GM12878 (cell line): Measurements from ENCODE around the gene PVALEF. TPM values are rescaled to one million over a fixed set of nuclear protein-coding genes. Genes with fewer than 3 reads are reported as not detected.

Experiments
- ATAC-seq: fragments of 200-7000 bp; cut with Tn5 transposase; 3 replicates; pipeline ENCODE4 v1.9.1; 2020; ENCODE audit warnings: mild to moderate bottlenecking, moderate library complexity
- BruUV-seq: library from RNA; stranded (reverse); fragments of 400-500 nt; replicated peaks from 2 replicates; lab custom pipeline; 2021; lab: Mats Ljungman, UMichigan
- CTCF ChIA-PET: fragments of 300-600 bp; sonication (Branson Sonifier 250); formaldehyde crosslinking; extraction: SDS; loops from one replicate; lab custom pipeline; 2021; ENCODE audit warnings: inconsistent platforms; lab: Yijun Ruan, JAX
- POLR2A ChIA-PET: fragments of 350-600 bp; formaldehyde crosslinking; extraction: SDS; loops from one replicate; lab custom pipeline; 2021; ENCODE audit warnings: inconsistent platforms; lab: Charles Lee
- RAD21 ChIA-PET: fragments of 300-600 bp; sonication (Branson Sonifier 250); formaldehyde crosslinking; loops from one replicate; lab custom pipeline; 2023; ENCODE audit warnings: antibody characterized with exemption; ENCODE audit not compliant: unreplicated experiment; lab: Charles Lee
- SMC1A ChIA-PET: fragments of 300-600 bp; sonication (Branson Sonifier 250); formaldehyde crosslinking; loops from one replicate; lab custom pipeline; 2023; ENCODE audit not compliant: unreplicated experiment, uncharacterized antibody; lab: Charles Lee
- DNase-seq: peaks from one replicate; pipeline ENCODE4 v3.0.0-alpha.2; 2011; ENCODE audit warnings: low read depth, low spot score
- FAIRE-seq: peaks from 3 replicates; lab custom pipeline; 2011; peaks lifted over from hg19 to GRCh38; lab: Jason Lieb, UNC
- H2AFZ ChIP-seq: 2 replicates; pipeline ENCODE4 v1.6.0; 2011; ENCODE audit warnings: low read depth, low read length, control low read depth; ENCODE audit not compliant: control insufficient read depth
- H3K27ac ChIP-seq: 2 replicates; pipeline ENCODE4 v1.5.1; 2011; ENCODE audit warnings: control low read depth; ENCODE audit not compliant: control insufficient read depth, insufficient read depth
- H3K27me3 ChIP-seq, 2 experiments: replicated peaks in 1 of 2; 2 replicates each; pipeline versions ENCODE4 v1.6.0 to v1.6.1; 2011; ENCODE audit warnings: low read length in 1 of 2; ENCODE audit not compliant: control insufficient read depth in 2 of 2, insufficient read depth in 2 of 2
- H3K36me3 ChIP-seq, 2 experiments: 2 replicates each; pipeline ENCODE4 v1.5.1; 2011; ENCODE audit warnings: low read length in 1 of 2; ENCODE audit not compliant: control insufficient read depth in 2 of 2, insufficient read depth in 2 of 2
- H3K4me1 ChIP-seq: 2 replicates; pipeline ENCODE4 v1.6.1; 2011; ENCODE audit warnings: mild to moderate bottlenecking, low read length, moderate library complexity, mixed read lengths; ENCODE audit not compliant: control insufficient read depth, insufficient read depth
- H3K4me2 ChIP-seq: 2 replicates; pipeline ENCODE4 v1.6.0; 2011; ENCODE audit warnings: control low read depth; ENCODE audit not compliant: control insufficient read depth, insufficient read depth
- H3K4me3 ChIP-seq: fragments of 200-600 bp; sonication (generic); 2 replicates; pipeline ENCODE4 v1.5.1; 2016
- H3K79me2 ChIP-seq: 2 replicates; pipeline ENCODE4 v1.6.0; 2011; ENCODE audit warnings: low read length; ENCODE audit not compliant: control insufficient read depth, insufficient read depth
- H3K9ac ChIP-seq: 2 replicates; pipeline ENCODE4 v1.8.0; 2011; ENCODE audit warnings: low read length, control low read depth, mixed read lengths; ENCODE audit not compliant: control insufficient read depth, insufficient read depth
- H3K9me3 ChIP-seq: replicated peaks from 3 replicates; pipeline ENCODE4 v1.5.1; 2011; ENCODE audit warnings: mild to moderate bottlenecking, low read length; ENCODE audit not compliant: control insufficient read depth, insufficient read depth
- H4K20me1 ChIP-seq: 2 replicates; pipeline ENCODE4 v1.6.0; 2011; ENCODE audit not compliant: control insufficient read depth, insufficient read depth
- BMI1 ChIP-seq: fragments of 450-650 bp; IDR thresholded peaks from 2 replicates; pipeline ENCODE4 v1.6.1; 2016; ENCODE audit warnings: mild to moderate bottlenecking, moderate library complexity, borderline replicate concordance
- CBX3 ChIP-seq: fragments of 200-600 bp; sonication (generic); IDR thresholded peaks from 2 replicates; pipeline ENCODE4 v1.6.1; 2016; ENCODE audit warnings: low read depth, borderline replicate concordance
- EED ChIP-seq: sonication (generic); IDR thresholded peaks from 2 replicates; pipeline ENCODE4 v1.6.1; 2016; ENCODE audit warnings: antibody characterized with exemption, low read depth
- EGR1 ChIP-seq, 2 experiments: IDR thresholded peaks; 1 replicate in 1 of 2; 2 replicates in 1 of 2; pipeline ENCODE4 v1.6.1; 2011 to 2012; ENCODE audit warnings: low read depth in 2 of 2, low read length in 2 of 2, borderline replicate concordance in 1 of 2, mild to moderate bottlenecking in 1 of 2, moderate library complexity in 1 of 2
- IRF3 ChIP-seq: fragments of 450-650 bp; IDR thresholded peaks from 2 replicates; pipeline ENCODE4 v1.6.1; 2014; ENCODE audit warnings: mild to moderate bottlenecking
- MTA3 ChIP-seq: IDR thresholded peaks from 2 replicates; pipeline ENCODE4 v1.6.1; 2012; ENCODE audit warnings: low read length, inconsistent platforms, borderline replicate concordance
- PML ChIP-seq: IDR thresholded peaks from 2 replicates; pipeline ENCODE4 v1.6.1; 2012; ENCODE audit warnings: low read length, inconsistent platforms
- SMAD1 ChIP-seq: fragments of 450-650 bp; IDR thresholded peaks from 2 replicates; pipeline ENCODE4 v1.6.1; 2018; ENCODE audit warnings: mild to moderate bottlenecking, low read depth; ENCODE audit not compliant: partially characterized antibody
- YBX1 ChIP-seq: fragments of 450-650 bp; IDR thresholded peaks from 2 replicates; pipeline ENCODE4 v1.6.1; 2016; ENCODE audit warnings: antibody characterized with exemption
- WGBS: methylation state at CpG from one replicate; pipeline ENCODE4 v1.1.6; 2016; ENCODE audit warnings: low lambda C conversion rate; ENCODE audit not compliant: insufficient replicate concordance, insufficient coverage; ENCODE audit errors: missing lambda C conversion rate; 5-methylcytosine and 5-hydroxymethylcytosine counted together
- in situ Hi-C: fragments of 300-500 bp; cut with MboI; formaldehyde crosslinking; loops from 9 replicates; pipeline ENCODE4 v1.14.3; 2018; ENCODE audit warnings: mixed read lengths
- intact Hi-C: fragments of 100-400 bp; cut with micrococcal nuclease; formaldehyde crosslinking; loops from one replicate; pipeline ENCODE4 v1.14.2; 2022; ENCODE audit not compliant: unreplicated experiment
- polyA plus RNA-seq, 11 experiments: library from polyadenylated mRNA; depleted of rRNA in 4 of 11; unstranded in 6 of 11; stranded (reverse) in 5 of 11; fragments of >200 nt; fragmentation: Nextera tagmentation in 4 of 11; fragmentation: Illumina TruSeq in 1 of 11; extraction: Ambion mirVana in 4 of 11; extraction: Trizol in 1 of 11; gene quantifications; 1 replicate in 1 of 11; 2 replicates in 10 of 11; pipeline versions ENCODE4 v1.2.1 to v1.2.3, GENCODE V29; 2011 to 2016; ENCODE audit warnings: inconsistent platforms in 2 of 11, missing spikeins in 2 of 11, low read depth in 1 of 11
- total RNA-seq, 4 experiments: library from RNA; depleted of rRNA in 3 of 4; stranded (reverse); fragments of >200 nt in 3 of 4; fragmentation: Illumina TruSeq in 1 of 4; extraction: Trizol in 1 of 4; gene quantifications; 2 replicates each; pipeline versions ENCODE4 v1.2.1 to v1.2.3, GENCODE V29; 2013 to 2021
- TF ChIP-seq, protein P1 (sequence below): fragments of 450-650 bp; formaldehyde crosslinking; IDR thresholded peaks from 2 replicates; pipeline ENCODE4 v1.4.0; 2020; ENCODE audit warnings: mild to moderate bottlenecking, moderate library complexity
- TF ChIP-seq, protein P2 (sequence below): fragments of 450-650 bp; formaldehyde crosslinking; IDR thresholded peaks from 2 replicates; pipeline ENCODE4 v1.5.0; 2022; ENCODE audit warnings: mild to moderate bottlenecking, missing genetic modification characterization
- TF ChIP-seq, protein P3 (sequence below): IDR thresholded peaks from 2 replicates; pipeline ENCODE4 v1.6.1; 2012; ENCODE audit warnings: mild to moderate bottlenecking, low read depth, low read length

PVALEF gene
- total and polyA plus RNA-seq, 10 of the 15 experiments (the other 5 are each of a cell fraction or from before 2014, with no cell fraction given): not detected

DNA sequence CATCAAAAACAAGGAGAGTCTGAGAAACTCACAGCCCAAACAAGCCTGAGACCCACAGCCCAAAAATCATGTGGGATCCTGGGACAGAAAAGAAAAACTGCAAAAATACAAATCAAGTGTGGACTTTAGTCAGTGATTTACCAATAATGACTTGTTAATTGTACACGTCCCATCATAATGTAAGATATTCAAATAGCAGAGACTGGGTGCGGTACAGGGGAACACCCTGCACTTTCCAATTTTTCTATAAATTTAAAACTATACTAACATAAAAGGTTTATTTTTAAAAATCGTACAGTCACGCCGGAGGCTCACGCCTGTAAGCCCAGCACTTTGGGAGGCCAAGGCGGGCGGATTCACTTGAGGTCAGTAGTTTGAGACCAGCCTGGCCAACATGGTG is 48.7 kb downstream of the PVALEF start:
- Histone ChIP-seq H3K27ac (no peak overlapping the region), H3K36me3 (no peaks in the 10 kb centered on the region; a peak in 1 of 4 replicates), H2AFZ (no peak overlapping the region), H3K4me1 (no peaks in the 10 kb centered on the region), H4K20me1 (no peaks in the 10 kb centered on the region), H3K27me3 (no peaks in the 10 kb centered on the region), H3K9me3 (no peaks in the 10 kb centered on the region), H3K79me2 (no peaks in the 10 kb centered on the region), H3K4me2 (no peak overlapping the region), H3K4me3 (no peak overlapping the region), H3K9ac (no peak overlapping the region)
- BruUV-seq: no TSS peak
- in situ Hi-C loops (no loop called here), intact Hi-C loops (no loop called here)
- ChIA-PET RAD21 (no interaction called here), SMC1A (no interaction called here), POLR2A (no interaction called here), CTCF (no interaction called here)
- FAIRE-seq: no peak
- ATAC-seq: no peak
- no peak for DNase-seq
- WGBS: 97% methylated on average over 8 of the region's 8 CpGs
- TF ChIP-seq PML (no peak), IRF3 (no peak), EED (no peak), SMAD1 (no peak), MTA3 (no peak), BMI1 (no peak), YBX1 (no peak), CBX3 (no peak), EGR1 (IDR thresholded peaks at IDR 0.05; ENCODE audit: borderline replicate concordance in 1 of 2, low read depth in 2 of 2, low read length in 2 of 2) (no peak)
- TF ChIP-seq, protein P1, sequence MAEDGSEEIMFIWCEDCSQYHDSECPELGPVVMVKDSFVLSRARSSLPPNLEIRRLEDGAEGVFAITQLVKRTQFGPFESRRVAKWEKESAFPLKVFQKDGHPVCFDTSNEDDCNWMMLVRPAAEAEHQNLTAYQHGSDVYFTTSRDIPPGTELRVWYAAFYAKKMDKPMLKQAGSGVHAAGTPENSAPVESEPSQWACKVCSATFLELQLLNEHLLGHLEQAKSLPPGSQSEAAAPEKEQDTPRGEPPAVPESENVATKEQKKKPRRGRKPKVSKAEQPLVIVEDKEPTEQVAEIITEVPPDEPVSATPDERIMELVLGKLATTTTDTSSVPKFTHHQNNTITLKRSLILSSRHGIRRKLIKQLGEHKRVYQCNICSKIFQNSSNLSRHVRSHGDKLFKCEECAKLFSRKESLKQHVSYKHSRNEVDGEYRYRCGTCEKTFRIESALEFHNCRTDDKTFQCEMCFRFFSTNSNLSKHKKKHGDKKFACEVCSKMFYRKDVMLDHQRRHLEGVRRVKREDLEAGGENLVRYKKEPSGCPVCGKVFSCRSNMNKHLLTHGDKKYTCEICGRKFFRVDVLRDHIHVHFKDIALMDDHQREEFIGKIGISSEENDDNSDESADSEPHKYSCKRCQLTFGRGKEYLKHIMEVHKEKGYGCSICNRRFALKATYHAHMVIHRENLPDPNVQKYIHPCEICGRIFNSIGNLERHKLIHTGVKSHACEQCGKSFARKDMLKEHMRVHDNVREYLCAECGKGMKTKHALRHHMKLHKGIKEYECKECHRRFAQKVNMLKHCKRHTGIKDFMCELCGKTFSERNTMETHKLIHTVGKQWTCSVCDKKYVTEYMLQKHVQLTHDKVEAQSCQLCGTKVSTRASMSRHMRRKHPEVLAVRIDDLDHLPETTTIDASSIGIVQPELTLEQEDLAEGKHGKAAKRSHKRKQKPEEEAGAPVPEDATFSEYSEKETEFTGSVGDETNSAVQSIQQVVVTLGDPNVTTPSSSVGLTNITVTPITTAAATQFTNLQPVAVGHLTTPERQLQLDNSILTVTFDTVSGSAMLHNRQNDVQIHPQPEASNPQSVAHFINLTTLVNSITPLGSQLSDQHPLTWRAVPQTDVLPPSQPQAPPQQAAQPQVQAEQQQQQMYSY (CRISPR knock-in tag): no peak
- TF ChIP-seq, protein P2, sequence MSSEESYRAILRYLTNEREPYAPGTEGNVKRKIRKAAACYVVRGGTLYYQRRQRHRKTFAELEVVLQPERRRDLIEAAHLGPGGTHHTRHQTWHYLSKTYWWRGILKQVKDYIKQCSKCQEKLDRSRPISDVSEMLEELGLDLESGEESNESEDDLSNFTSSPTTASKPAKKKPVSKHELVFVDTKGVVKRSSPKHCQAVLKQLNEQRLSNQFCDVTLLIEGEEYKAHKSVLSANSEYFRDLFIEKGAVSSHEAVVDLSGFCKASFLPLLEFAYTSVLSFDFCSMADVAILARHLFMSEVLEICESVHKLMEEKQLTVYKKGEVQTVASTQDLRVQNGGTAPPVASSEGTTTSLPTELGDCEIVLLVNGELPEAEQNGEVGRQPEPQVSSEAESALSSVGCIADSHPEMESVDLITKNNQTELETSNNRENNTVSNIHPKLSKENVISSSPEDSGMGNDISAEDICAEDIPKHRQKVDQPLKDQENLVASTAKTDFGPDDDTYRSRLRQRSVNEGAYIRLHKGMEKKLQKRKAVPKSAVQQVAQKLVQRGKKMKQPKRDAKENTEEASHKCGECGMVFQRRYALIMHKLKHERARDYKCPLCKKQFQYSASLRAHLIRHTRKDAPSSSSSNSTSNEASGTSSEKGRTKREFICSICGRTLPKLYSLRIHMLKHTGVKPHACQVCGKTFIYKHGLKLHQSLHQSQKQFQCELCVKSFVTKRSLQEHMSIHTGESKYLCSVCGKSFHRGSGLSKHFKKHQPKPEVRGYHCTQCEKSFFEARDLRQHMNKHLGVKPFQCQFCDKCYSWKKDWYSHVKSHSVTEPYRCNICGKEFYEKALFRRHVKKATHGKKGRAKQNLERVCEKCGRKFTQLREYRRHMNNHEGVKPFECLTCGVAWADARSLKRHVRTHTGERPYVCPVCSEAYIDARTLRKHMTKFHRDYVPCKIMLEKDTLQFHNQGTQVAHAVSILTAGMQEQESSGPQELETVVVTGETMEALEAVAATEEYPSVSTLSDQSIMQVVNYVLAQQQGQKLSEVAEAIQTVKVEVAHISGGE (CRISPR knock-in tag): no peak
- TF ChIP-seq, protein P3, sequence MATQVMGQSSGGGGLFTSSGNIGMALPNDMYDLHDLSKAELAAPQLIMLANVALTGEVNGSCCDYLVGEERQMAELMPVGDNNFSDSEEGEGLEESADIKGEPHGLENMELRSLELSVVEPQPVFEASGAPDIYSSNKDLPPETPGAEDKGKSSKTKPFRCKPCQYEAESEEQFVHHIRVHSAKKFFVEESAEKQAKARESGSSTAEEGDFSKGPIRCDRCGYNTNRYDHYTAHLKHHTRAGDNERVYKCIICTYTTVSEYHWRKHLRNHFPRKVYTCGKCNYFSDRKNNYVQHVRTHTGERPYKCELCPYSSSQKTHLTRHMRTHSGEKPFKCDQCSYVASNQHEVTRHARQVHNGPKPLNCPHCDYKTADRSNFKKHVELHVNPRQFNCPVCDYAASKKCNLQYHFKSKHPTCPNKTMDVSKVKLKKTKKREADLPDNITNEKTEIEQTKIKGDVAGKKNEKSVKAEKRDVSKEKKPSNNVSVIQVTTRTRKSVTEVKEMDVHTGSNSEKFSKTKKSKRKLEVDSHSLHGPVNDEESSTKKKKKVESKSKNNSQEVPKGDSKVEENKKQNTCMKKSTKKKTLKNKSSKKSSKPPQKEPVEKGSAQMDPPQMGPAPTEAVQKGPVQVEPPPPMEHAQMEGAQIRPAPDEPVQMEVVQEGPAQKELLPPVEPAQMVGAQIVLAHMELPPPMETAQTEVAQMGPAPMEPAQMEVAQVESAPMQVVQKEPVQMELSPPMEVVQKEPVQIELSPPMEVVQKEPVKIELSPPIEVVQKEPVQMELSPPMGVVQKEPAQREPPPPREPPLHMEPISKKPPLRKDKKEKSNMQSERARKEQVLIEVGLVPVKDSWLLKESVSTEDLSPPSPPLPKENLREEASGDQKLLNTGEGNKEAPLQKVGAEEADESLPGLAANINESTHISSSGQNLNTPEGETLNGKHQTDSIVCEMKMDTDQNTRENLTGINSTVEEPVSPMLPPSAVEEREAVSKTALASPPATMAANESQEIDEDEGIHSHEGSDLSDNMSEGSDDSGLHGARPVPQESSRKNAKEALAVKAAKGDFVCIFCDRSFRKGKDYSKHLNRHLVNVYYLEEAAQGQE: no peak
